ENCODE measurements around the gene SUPT5H. TPM values are rescaled to one million over a fixed set of nuclear protein-coding genes. Genes with fewer than 3 reads are reported as not detected.
A peak's percentile ranks its signal among the peaks of the same experiment; 100 is the strongest.

SUPT5H gene
- total RNA-seq, 1 donor from 2014 or later, result 142 TPM

GRCh38 chr19:39411832-39412099 lies 33.6 kb upstream of the SUPT5H start:
- peaks cover 29% of the 10 kb centered on the region for H3K4me1 Mint-ChIP-seq (ENCODE audit: unreplicated experiment)
- peak overlapping the region; percentile 87 for H3K4me3 Mint-ChIP-seq
- TF ChIP-seq, protein P1, sequence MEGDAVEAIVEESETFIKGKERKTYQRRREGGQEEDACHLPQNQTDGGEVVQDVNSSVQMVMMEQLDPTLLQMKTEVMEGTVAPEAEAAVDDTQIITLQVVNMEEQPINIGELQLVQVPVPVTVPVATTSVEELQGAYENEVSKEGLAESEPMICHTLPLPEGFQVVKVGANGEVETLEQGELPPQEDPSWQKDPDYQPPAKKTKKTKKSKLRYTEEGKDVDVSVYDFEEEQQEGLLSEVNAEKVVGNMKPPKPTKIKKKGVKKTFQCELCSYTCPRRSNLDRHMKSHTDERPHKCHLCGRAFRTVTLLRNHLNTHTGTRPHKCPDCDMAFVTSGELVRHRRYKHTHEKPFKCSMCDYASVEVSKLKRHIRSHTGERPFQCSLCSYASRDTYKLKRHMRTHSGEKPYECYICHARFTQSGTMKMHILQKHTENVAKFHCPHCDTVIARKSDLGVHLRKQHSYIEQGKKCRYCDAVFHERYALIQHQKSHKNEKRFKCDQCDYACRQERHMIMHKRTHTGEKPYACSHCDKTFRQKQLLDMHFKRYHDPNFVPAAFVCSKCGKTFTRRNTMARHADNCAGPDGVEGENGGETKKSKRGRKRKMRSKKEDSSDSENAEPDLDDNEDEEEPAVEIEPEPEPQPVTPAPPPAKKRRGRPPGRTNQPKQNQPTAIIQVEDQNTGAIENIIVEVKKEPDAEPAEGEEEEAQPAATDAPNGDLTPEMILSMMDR (conservative IDR thresholded peaks at IDR 0.05), result peak; percentile 95
- peak overlapping the region; percentile 99 for H3K27ac Mint-ChIP-seq
- no peaks in the 10 kb centered on the region for H3K9me3 Mint-ChIP-seq
- DNase-seq (ENCODE audit: extremely low spot score, unreplicated experiment), result peak; percentile 87
- peaks cover 13% of the 10 kb centered on the region for H3K36me3 Mint-ChIP-seq
- H3K27me3 Mint-ChIP-seq, result peaks cover 8% of the 10 kb centered on the region

GRCh38 chr19:39412100-39412866 lies 33.1 kb upstream of the SUPT5H start, which contains the start of gene PLEKHG2:
PLEKHG2 (plus strand) TSS chr19:39412669; CDS start chr19:39414087, 1,418 bp downstream.
- Mint-ChIP-seq H3K9me3 (no peaks in the 10 kb centered on the region), H3K27ac (peak within 1 kb of the TSS; percentile 99), H3K4me3 (peak within 1 kb of the TSS; percentile 98), H3K4me1 (ENCODE audit: unreplicated experiment) (peaks cover 29% of the 10 kb centered on the region), H3K27me3 (peaks cover 8% of the 10 kb centered on the region), H3K36me3 (peaks cover 13% of the 10 kb centered on the region)
- peak; percentile 99 for DNase-seq (ENCODE audit: extremely low spot score, unreplicated experiment)
- TF ChIP-seq, protein P1 (conservative IDR thresholded peaks at IDR 0.05), result peak; percentile 97

- H3K27ac Mint-ChIP-seq, result peak overlapping the region; percentile 55
- TF ChIP-seq, protein P1 (conservative IDR thresholded peaks at IDR 0.05), result peak; percentile 64
These were observed 32.5 kb upstream of the SUPT5H start for GRCh38 chr19:39412867-39413271.

GRCh38 chr19:39413272-39413910 lies 32.0 kb upstream of the SUPT5H start:
- no peak for DNase-seq (ENCODE audit: extremely low spot score, unreplicated experiment)
- no peaks in the 10 kb centered on the region for H3K9me3 Mint-ChIP-seq
- peak overlapping the region; percentile 88 for H3K27ac Mint-ChIP-seq
- H3K36me3 Mint-ChIP-seq, result peaks cover 13% of the 10 kb centered on the region
- peak overlapping the region; percentile 98 for H3K4me3 Mint-ChIP-seq
- peaks cover 8% of the 10 kb centered on the region for H3K27me3 Mint-ChIP-seq
- TF ChIP-seq, protein P1 (conservative IDR thresholded peaks at IDR 0.05), result no peak
- H3K4me1 Mint-ChIP-seq (ENCODE audit: unreplicated experiment), result peaks cover 29% of the 10 kb centered on the region

More at GRCh38 chr19:39412867-39413271, 32.5 kb upstream of the SUPT5H start:
- Mint-ChIP-seq H3K4me3 (peak overlapping the region; percentile 87), H3K9me3 (no peaks in the 10 kb centered on the region), H3K36me3 (peaks cover 13% of the 10 kb centered on the region), H3K4me1 (ENCODE audit: unreplicated experiment) (peaks cover 29% of the 10 kb centered on the region), H3K27me3 (peaks cover 8% of the 10 kb centered on the region)
- DNase-seq (ENCODE audit: extremely low spot score, unreplicated experiment), result no peak

- Mint-ChIP-seq H3K4me1 (ENCODE audit: unreplicated experiment) (peaks cover 23% of the 10 kb centered on the region), H3K9me3 (no peaks in the 10 kb centered on the region), H3K27me3 (peaks cover 8% of the 10 kb centered on the region), H3K36me3 (peaks cover 8% of the 10 kb centered on the region), H3K4me3 (peak overlapping the region; percentile 98), H3K27ac (peak overlapping the region; percentile 88)
- TF ChIP-seq, protein P1 (conservative IDR thresholded peaks at IDR 0.05), result peak; percentile 13
- no peak for DNase-seq (ENCODE audit: extremely low spot score, unreplicated experiment)
These were observed 31.3 kb upstream of the SUPT5H start for GRCh38 chr19:39413911-39414608.

All from type B pancreatic cell (in vitro differentiated cells).